H54 (cell line): ENCODE data around the gene MAPK8IP3.
A peak's percentile ranks its signal among the peaks of the same experiment; 100 is the strongest.
"Not testable (repeated sequence)": the region's sequence is repeated elsewhere in the genome, so short reads cannot be mapped to it uniquely, and the experiment has no call there.

Experiments
- DNase-seq: peaks from one replicate; pipeline ENCODE4 v3.0.0; 2011; ENCODE audit warnings: low spot score, mixed read lengths; ENCODE audit not compliant: insufficient read length
- FAIRE-seq: peaks from 3 replicates; lab custom pipeline; 2011; peaks lifted over from hg19 to GRCh38; lab: Jason Lieb, UNC
- POLR2A ChIP-seq: IDR thresholded peaks from 2 replicates; pipeline ENCODE4 v1.6.1; 2011; ENCODE audit warnings: low read depth, mild to moderate bottlenecking, low read length

Gene MAPK8IP3

GRCh38 chr16:1690810-1691209, 15.2 kb upstream of the MAPK8IP3 start:
- FAIRE-seq (no peak), DNase-seq (no peak)
- no peak for TF ChIP-seq POLR2A

- TF ChIP-seq POLR2A = no peak
- DNase-seq (no peak), FAIRE-seq (no peak)
These were observed 14.7 kb upstream of the MAPK8IP3 start for GRCh38 chr16:1691276-1691675.

- FAIRE-seq = peak; percentile 45
- peak; percentile 85 for DNase-seq
- 0 out of 2 replicates have a peak, but pooled peaks have one; percentile 3 for TF ChIP-seq POLR2A
These were observed 14.0 kb upstream of the MAPK8IP3 start for GRCh38 chr16:1691956-1692355.

GRCh38 chr16:1696863-1697262, 9.1 kb upstream of the MAPK8IP3 start:
- FAIRE-seq = no peak
- no peak for TF ChIP-seq POLR2A

GRCh38 chr16:1698680-1699079, 7.3 kb upstream of the MAPK8IP3 start:
- FAIRE-seq (no peak), DNase-seq (no peak)
- no peak for TF ChIP-seq POLR2A

More at GRCh38 chr16:1696863-1697262, 9.1 kb upstream of the MAPK8IP3 start:
- no peak for DNase-seq

- FAIRE-seq (no peak), DNase-seq (no peak)
- no peak for TF ChIP-seq POLR2A
These were observed 5.7 kb upstream of the MAPK8IP3 start for GRCh38 chr16:1700246-1700645.

GRCh38 chr16:1701216-1701878, 4.6 kb upstream of the MAPK8IP3 start:
- FAIRE-seq = no peak
- DNase-seq = no peak
- TF ChIP-seq POLR2A = no peak

GRCh38 chr16:1705324-1705687, 689 bp upstream of the MAPK8IP3 start:
- DNase-seq, FAIRE-seq: not testable (repeated sequence)

- DNase-seq (peak; percentile 52), FAIRE-seq (no peak)
- no peak for TF ChIP-seq POLR2A
These were observed 594 bp downstream of the MAPK8IP3 start for GRCh38 chr16:1706386-1707192.

GRCh38 chr16:1707193-1707790, 1.3 kb downstream of the MAPK8IP3 start:
- DNase-seq = no peak
- TF ChIP-seq POLR2A = no peak
- no peak for FAIRE-seq

GRCh38 chr16:1708083-1708767, 2.2 kb downstream of the MAPK8IP3 start:
- TF ChIP-seq POLR2A = no peak
- DNase-seq (no peak), FAIRE-seq (no peak)

GRCh38 chr16:1708768-1709180, 2.8 kb downstream of the MAPK8IP3 start:
- TF ChIP-seq POLR2A = no peak
- DNase-seq (no peak), FAIRE-seq (no peak)

- no peak for FAIRE-seq
- no peak for DNase-seq
- TF ChIP-seq POLR2A = no peak
These were observed 3.4 kb downstream of the MAPK8IP3 start for GRCh38 chr16:1709356-1709755.
